GM21526 (cell line): ENCODE data around the gene YBX1.
"Not testable (repeated sequence)": the region's sequence is repeated elsewhere in the genome, so short reads cannot be mapped to it uniquely, and the experiment has no call there.

Experiments used
- ATAC-seq: cut with Tn5 transposase; IDR thresholded peaks from one replicate; pipeline ENCODE4 v1.9.1; 2021; ENCODE audit warnings: moderate library complexity; ENCODE audit not compliant: unreplicated experiment, low FRiP score

Gene YBX1

GRCh38 chr1:42681741-42682483, at the start of gene YBX1:
YBX1 (plus strand) TSS chr1:42682418; CDS start chr1:42682566, 148 bp downstream.
- peak; percentile 83 for ATAC-seq

DNA sequence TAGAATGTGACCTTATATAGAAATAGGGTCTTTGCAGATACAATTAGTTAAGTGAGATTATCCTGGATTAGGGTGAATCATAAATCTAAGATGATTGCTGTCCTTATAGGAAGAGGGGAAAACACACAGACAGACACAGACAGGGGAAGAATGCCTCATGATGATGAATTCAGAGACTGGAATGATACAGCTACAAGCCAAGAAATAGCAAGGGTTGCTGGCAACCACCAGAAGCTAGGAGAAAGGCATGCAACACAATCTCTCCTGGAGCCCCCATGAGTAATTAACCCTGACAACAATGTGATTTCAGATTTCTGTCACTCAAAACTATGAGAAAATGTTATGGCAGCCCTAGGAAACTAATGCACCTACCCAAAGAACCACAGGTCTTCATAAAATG, 43.1 kb upstream of the YBX1 start:
- no peak for ATAC-seq

GRCh38 chr1:42646056-42646455, 36.2 kb upstream of the YBX1 start:
- no peak for ATAC-seq

DNA sequence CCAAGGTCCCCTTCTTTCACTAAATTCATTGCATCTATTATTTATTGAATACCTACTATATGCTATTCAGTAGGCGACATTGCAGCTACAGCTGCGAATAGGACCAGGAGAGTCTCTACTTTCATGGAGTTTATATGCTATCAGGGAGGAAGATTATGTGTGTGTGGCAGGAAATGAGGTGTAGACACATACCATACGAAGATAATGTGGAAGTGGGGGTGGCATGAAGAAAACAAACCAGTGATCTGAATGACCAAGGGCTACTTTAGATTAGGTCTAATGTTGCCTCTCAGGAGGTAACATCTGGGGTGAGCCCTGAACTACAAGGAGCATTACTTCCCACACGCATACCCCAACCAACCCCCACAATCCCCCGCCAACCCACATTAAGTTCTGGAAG, 25.0 kb upstream of the YBX1 start:
- no peak for ATAC-seq

DNA sequence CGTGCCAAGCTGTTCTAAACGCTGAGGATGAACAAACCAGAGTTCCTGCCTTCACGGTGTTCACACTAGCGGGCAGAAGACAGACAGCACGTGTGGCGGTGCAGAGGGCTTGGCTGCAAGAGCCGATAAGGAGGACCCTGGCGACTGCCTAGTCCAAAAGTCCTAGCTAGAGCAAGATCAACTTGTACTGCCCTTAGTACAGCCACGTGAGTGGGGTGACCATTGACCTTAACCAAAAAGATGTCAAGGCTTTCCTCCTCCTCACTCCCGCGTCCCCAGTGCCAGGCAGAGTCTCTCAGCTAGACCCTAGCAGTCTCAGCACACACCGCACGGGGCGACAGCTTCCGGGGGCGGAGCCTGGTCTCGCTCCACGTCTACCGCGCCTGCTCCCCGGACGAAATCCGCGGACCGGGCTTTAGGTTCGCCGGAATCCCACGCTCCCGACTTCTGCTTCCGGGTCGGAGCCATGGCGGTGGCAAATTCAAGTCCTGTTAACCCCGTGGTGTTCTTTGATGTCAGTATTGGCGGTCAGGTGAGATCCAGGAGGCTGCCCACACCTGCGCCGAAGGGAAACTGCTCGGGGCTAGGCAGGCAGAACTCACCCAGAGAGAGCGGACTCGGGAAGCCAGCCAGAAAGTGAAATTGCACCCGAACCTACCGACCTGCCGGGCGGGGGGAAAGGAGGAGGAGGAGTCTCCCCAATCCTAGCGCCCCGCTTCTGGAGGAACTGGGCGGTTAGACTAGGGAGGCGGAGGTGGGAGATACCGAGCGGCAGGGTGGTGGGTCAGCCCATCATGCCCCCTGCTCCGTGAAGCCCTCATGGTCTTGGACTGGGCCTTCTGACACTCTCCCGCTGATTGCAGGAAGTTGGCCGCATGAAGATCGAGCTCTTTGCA, 24.0 kb upstream of the YBX1 start, which contains the start of gene PPIH:
TSS of gene PPIH (plus strand) at position 443 of the 896 bp plus-strand sequence. CDS start at position 467, 24 bp downstream.
- ATAC-seq, result peak; percentile 93

DNA sequence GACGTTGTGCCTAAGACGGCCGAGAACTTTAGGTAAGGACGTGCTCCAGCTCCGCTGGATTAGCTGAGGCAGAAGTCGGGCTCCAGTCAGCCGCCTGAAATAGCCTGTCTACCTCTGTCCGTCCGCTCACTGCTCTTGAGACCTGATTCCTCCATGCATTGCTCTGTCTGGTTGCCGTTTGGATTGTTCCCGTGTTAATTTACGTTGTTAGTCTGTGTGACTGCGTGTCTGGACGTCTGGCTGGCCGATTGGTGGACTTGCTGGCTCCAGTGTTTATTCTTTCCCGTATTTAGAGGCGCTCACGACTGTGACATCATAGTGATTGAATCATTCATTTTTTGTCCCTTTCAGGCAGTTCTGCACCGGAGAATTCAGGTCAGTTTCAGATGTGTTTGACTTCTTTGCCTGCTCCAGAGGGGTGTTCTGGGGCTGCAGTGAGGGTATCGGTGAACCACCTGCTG, 23.3 kb upstream of the YBX1 start:
- no peak for ATAC-seq

- no peak for ATAC-seq
These were observed 21.2 kb upstream of the YBX1 start for GRCh38 chr1:42660907-42661500.

GRCh38 chr1:42669936-42670335, 12.3 kb upstream of the YBX1 start:
- no peak for ATAC-seq

- no peak for ATAC-seq
These were observed 11.8 kb upstream of the YBX1 start for GRCh38 chr1:42670425-42670824.

DNA sequence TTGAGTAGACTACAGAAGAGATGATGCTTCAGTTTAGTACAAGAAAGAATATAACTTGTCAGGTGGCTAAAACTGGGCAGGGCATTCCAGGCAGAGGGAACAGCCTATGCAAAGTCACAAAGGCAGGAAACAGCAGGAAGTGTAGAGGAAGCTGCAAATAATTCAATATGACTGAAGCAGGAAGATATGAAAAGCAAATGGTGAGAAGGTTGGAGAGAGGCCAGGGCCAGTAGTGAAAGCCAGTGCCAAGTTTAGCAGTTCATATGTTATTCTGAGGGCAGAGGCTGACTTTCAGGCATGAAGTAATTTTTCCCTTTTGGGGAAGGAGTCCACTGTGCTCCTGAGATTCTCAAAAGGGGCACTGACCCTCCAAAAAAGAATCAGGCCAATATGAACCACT, 8.0 kb upstream of the YBX1 start:
- no peak for ATAC-seq

GRCh38 chr1:42674682-42675081, 7.5 kb upstream of the YBX1 start:
- no peak for ATAC-seq

GRCh38 chr1:42675467-42675866, 6.8 kb upstream of the YBX1 start:
- ATAC-seq, result no peak

DNA sequence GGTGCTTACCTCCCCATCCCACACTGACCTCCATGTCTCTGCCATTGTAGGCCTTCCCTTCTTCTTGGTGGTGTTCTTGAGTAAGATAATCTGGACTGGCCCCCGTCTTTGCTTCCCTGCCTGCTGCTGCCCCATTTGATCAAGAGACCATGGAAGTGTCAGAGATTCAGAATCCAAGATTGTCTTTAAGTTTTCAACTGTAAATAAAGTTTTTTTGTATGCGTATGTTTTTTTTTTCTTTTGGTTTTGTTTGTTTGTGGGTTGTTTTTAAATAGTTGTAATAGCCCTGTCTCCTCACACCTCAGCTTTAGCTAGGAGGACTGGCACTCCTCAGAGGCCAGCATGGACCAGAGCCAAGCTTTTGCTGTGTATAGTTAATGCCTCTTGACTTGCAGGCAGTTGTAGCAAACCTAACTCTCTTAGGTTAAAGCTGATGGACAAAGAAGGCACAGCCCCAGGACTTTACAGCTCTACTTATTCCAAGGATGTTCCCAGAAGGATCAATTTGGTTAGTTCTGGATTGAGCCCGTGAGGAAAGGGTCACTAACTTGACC, 5.6 kb upstream of the YBX1 start:
- no peak for ATAC-seq

GRCh38 chr1:42679364-42679983, 2.7 kb upstream of the YBX1 start:
- no peak for ATAC-seq

- no peak for ATAC-seq
These were observed 2.2 kb upstream of the YBX1 start for GRCh38 chr1:42680055-42680454.

DNA sequence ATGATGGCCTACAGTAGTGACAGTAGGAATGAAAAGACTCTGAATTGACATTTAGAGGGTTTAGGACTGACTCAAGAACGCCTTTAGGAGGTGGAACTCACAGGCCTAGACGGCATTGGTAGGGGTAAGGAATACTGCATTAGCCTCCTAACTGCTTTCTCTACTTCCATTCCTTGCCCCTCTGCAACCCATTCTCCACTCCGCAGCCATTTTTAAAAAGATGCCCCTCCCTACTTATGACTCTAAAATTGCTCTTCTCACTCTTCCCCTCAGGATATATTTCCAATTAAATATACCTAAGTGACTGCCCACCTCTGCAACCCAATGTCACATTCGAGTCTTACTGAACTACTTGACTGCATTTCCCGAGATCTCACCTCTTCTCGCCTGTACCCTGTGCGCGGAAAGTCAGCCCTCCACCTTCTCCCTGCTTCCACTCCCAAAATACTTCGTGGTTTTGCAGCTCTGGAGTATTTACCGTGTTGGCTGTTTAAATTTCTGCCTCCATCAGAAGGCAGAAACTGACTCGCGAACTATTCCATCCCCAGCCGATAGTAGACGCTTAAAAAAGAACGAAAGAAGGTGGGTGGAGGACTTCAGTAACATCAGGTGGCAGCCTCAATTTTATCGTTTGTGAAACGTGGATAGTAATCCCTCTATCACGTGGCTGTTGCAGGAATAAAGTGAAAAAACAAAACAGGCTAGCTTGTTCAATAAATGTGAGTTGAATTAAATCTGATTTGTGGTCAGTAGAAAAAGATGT, 1.1 kb upstream of the YBX1 start:
- no peak for ATAC-seq

DNA sequence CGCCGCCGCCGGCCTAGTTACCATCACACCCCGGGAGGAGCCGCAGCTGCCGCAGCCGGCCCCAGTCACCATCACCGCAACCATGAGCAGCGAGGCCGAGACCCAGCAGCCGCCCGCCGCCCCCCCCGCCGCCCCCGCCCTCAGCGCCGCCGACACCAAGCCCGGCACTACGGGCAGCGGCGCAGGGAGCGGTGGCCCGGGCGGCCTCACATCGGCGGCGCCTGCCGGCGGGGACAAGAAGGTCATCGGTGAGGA, 193 bp downstream of the YBX1 start:
- not testable (repeated sequence) for ATAC-seq

GRCh38 chr1:42682739-42683531, 717 bp downstream of the YBX1 start:
- ATAC-seq, result peak; percentile 46

- no peak for ATAC-seq
These were observed 1.9 kb downstream of the YBX1 start for GRCh38 chr1:42684139-42684538.
